Suppressor macrophage treated with lipopolysaccharide for 1 hour (primary cell): ENCODE results near the gene TRPM5.

Experiments used
- DNase-seq, 3 donors: peaks; one replicate each; pipeline ENCODE4 v3.0.0-alpha.2; 2020 to 2022

TRPM5 gene

DNA sequence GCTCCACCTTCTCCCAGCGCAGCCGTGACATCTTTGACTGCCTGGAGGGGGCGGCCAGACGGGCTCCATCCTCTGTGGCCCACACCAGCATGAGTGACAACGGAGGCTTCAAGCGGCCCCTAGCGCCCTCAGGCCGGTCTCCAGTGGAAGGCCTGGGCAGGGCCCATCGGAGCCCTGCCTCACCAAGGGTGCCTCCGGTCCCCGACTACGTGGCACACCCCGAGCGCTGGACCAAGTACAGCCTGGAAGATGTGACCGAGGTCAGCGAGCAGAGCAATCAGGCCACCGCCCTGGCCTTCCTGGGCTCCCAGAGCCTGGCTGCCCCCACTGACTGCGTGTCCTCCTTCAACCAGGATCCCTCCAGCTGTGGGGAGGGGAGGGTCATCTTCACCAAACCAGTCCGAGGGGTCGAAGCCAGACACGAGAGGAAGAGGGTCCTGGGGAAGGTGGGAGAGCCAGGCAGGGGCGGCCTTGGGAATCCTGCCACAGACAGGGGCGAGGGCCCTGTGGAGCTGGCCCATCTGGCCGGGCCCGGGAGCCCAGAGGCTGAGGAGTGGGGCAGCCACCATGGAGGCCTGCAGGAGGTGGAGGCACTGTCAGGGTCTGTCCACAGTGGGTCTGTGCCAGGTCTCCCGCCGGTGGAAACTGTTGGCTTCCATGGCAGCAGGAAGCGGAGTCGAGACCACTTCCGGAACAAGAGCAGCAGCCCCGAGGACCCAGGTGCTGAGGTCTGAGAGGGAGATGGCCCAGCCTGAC, 41.2 kb downstream of the TRPM5 start:
- DNase-seq = no peak

DNA sequence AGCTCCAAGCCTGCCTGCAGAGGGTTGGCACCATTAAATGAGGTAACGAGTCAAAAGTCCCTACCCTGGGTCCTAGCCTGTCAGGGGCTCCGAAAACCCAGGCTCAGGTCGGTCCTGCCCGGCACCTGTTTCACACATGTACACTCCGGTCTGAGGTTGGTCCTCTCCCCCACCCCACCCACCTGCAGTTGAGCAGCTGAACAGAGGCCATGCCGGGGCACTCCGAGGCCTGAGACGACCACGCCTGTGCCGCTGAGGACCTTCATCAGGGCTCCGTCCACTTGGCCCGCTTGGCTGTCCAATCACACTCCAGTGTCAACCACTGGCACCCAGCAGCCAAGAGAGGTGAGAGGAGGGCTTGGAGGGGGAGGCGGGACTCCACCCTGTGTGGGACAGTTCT, 42.2 kb downstream of the TRPM5 start:
- DNase-seq = no peak

- no peak for DNase-seq
These were observed 42.8 kb downstream of the TRPM5 start for GRCh38 chr11:2401436-2401984.

DNA sequence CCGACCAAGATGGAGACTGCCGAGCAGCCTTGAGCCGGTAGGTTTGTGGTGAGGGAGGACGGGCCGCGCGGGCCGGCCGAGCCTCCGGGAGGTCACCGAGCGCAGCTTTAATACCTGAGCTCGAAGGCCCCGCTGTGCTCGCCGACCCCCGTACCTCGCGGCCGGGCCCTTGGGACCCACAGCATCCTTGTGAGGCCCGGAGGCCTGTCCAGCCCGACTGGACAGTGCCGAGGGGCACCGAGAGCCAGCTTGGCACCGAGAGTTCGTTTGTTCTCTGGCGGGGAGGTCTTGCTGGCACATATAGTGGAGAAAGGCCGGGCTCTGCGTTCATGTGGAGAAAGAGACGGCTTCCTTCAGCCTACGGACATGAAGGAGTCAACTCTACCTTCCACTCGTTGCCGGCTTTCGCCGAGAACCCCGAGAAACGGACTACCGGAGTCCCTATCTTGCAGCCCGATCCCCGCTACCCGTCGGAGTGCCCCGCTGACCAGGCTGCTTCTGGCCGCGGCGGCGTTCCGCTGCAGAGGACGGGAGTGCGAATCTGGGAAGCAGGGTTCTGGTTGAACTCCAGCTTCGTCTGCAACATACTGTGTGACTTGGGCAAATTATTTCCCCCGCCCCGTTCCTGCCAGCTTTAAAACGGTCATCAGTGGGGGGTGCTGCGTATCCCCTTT, 43.4 kb downstream of the TRPM5 start:
- no peak for DNase-seq

DNA sequence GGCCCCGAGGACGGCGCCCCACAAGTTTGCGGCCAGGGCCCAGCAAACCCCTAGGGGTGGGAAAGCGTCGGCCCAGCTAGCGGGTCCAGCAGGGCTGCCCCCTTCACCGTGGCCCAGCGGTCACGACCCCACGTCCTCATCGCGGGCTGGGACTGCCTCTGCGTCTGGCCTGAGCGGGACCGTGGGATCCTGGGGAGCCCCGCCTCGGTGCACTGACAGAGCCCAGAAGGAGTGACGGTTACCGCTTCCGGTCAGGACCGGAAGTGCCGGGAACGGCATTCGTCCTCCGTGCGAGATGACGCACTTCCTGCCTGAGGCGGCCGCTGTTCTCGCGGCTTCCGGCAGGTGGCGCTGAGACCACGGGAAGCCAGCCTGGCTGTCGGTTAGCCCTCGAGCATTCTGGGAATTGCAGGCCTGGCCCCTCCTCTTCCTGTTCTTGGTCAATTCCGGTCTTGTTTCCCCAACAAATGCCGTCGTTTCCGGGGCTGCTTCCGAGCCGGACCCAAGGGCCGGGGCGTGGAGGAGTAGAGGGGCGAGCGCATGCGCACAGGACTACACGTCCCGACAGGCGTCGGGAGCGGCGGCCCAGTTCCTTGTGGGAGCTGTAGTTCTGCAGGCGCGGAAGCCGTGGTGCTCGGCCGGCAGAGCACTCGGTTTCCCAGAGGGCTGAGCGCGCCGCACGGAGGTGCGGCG, 44.1 kb downstream of the TRPM5 start, which contains the start of gene TSSC4:
Gene TSSC4 (plus strand): TSS at position 682 of the 693 bp plus-strand sequence. CDS start 1,884 bp downstream, outside the sequence.
- DNase-seq = peak; percentile 100

- peak in 1 of 3 donors; percentile 32 for DNase-seq
These were observed 44.7 kb downstream of the TRPM5 start for GRCh38 chr11:2399488-2400068.

- DNase-seq = no peak
These were observed 45.5 kb downstream of the TRPM5 start for GRCh38 chr11:2398664-2399355.

GRCh38 chr11:2397005-2397404, 47.3 kb downstream of the TRPM5 start:
- no peak for DNase-seq

DNA sequence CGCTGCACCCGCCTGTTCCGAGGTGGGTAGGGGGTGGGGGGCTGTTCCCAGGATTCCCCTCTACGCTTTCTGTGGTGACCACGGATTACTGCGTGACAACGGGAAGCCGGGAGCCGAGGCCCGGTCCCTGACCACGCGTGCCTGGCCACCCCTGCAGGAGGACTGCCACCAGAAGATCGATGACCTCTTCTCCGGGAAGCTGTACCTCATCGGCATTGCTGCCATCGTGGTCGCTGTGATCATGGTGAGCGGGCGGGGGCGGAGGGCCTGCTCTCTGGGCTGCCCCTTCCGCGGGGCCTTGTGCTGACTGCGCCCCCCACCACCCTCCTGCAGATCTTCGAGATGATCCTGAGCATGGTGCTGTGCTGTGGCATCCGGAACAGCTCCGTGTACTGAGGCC, 47.8 kb downstream of the TRPM5 start:
- no peak for DNase-seq

- DNase-seq = no peak
These were observed 48.5 kb downstream of the TRPM5 start for GRCh38 chr11:2395856-2396255.

GRCh38 chr11:2395211-2395730, 49.0 kb downstream of the TRPM5 start:
- no peak for DNase-seq

DNA sequence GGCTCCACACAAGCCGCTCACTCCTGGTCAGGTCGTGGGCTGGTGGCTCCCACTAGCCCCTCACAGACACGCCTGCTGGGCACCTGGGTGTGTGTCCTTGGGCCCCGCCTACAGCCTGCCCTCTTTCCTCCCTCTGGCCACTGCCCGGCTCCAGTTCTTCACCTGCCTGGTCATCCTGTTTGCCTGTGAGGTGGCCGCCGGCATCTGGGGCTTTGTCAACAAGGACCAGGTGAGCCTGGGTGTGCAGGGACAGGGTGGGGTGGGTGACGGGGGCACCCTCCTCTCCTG, 49.6 kb downstream of the TRPM5 start:
- no peak for DNase-seq
